ENCODE data around the gene TYW1B.
"Not testable (repeated sequence)": the region's sequence is repeated elsewhere in the genome, so short reads cannot be mapped to it uniquely, and the experiment has no call there.

TYW1B gene

DNA sequence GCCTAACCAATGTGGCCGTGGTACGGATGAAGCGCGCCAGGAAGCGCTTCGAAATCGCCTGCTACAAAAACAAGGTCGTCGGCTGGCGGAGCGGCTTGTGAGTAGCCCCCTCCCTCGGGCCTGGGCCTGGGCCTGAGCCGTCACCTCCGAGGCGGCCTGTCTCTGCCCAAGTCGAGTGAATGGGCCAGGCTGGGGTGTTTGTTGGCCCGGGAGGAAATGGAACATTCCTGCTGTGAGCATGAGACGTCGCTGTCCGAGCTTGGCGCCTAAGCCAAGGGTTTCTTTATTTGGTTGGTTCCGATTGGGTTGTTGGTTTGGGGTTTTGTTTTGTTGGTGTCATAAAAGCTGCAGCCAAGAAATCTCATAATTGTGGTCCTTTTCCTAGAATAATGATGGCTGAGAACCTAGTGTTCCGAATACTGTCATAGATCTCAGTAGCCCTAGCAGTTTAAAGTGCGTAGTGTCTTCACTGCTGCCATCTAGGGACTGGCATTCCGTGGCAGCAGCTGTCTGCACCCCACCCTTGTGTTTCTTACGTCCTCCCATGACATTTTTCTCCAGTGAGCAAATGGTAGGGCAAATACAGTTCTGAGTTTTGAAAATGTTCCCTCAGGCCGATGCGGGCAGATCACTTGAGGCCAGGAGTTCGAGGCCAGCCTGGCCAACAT lies 1.8 kb upstream of the TYW1B start:
- not testable (repeated sequence) for H3K9me3 ChIP-seq, H3K27me3 ChIP-seq
- H3K4me3 ChIP-seq (ENCODE audit: low read depth in 1 of 2, low read length in 1 of 2): peak overlapping the region; percentile 68 to 88
- peaks cover 15% of the 10 kb centered on the region for H3K36me3 ChIP-seq
- H3K4me1 ChIP-seq (ENCODE audit: control insufficient read depth in 1 of 2, insufficient read depth in 1 of 2, low read depth in 1 of 2, low read length in 1 of 2): peaks cover 23 to 31% of the 10 kb centered on the region in 2 experiments
- H3K27ac ChIP-seq: peak overlapping the region; percentile 86

DNA sequence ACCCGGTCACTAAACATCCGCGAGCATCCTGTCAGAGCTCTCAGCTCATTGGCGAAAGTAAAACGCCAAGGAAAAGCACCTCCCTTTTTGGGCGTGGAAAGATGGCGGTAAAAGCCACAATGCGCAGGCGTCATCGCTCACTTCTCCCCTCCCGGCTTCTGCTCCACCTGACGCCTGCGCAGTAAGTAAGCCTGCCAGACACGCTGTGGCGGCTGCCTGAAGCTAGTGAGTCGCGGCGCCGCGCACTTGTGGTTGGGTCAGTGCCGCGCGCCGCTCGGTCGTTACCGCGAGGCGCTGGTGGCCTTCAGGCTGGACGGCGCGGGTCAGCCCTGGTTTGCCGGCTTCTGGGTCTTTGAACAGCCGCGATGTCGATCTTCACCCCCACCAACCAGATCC lies 1.3 kb upstream of the TYW1B start:
- H3K4me1 ChIP-seq (ENCODE audit: control insufficient read depth in 1 of 2, insufficient read depth in 1 of 2, low read depth in 1 of 2, low read length in 1 of 2): peaks cover 23 to 31% of the 10 kb centered on the region in 2 experiments
- peak overlapping the region; percentile 86 for H3K27ac ChIP-seq
- H3K9me3 ChIP-seq, H3K27me3 ChIP-seq: not testable (repeated sequence)
- TF ChIP-seq, protein P1, sequence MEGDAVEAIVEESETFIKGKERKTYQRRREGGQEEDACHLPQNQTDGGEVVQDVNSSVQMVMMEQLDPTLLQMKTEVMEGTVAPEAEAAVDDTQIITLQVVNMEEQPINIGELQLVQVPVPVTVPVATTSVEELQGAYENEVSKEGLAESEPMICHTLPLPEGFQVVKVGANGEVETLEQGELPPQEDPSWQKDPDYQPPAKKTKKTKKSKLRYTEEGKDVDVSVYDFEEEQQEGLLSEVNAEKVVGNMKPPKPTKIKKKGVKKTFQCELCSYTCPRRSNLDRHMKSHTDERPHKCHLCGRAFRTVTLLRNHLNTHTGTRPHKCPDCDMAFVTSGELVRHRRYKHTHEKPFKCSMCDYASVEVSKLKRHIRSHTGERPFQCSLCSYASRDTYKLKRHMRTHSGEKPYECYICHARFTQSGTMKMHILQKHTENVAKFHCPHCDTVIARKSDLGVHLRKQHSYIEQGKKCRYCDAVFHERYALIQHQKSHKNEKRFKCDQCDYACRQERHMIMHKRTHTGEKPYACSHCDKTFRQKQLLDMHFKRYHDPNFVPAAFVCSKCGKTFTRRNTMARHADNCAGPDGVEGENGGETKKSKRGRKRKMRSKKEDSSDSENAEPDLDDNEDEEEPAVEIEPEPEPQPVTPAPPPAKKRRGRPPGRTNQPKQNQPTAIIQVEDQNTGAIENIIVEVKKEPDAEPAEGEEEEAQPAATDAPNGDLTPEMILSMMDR (IDR thresholded peaks at IDR 0.05): peak; percentile 41
- H3K36me3 ChIP-seq: peaks cover 12% of the 10 kb centered on the region
- peak overlapping the region; percentile 68 to 88 for H3K4me3 ChIP-seq (ENCODE audit: low read depth in 1 of 2, low read length in 1 of 2)

DNA sequence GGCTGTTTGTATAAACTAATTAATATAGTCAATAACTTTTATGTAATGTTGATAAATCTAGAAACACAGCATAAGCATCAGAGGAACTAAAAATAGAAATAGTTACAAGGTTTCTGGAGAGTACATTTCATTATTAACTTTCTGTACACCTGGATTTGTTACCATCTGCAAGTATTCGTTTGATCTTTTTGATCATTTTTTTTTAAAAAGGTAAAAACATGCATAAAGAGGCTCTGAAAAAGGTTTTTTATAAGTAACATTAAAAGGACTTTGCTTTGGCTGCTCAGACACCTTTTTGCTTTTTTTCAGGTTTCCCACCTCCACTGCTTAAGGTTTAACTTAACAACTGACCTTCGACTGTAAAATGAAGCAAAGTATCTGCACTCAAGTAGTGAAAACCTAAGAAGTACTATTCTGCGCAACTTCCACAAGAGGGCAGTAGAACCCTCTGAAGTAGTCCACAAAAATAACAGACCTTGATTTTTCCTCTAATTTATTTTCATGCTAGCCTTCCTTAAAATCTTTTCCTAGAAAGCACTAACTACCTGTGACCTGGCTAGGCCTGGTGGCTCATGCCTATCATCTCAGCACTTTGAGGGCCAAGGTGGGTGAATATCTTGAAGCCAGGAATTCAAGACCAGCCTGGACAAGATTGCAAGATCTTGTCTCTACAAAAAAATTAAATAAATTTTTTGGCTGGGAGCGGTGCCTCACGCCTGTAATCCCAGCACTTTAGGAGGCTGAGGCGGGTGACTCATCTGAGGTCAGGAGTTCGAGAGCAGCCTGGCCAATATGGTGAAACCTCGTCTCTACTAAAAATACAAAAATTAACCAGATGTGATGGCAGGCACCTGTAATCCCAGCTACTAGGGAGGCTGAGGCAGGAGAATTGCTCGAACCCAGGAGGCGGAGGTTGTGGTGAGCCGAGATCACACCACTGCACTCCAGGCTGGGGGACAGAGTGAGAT lies 4.0 kb downstream of the TYW1B start:
- not testable (repeated sequence) for H3K36me3 ChIP-seq; H3K27ac ChIP-seq; H3K4me3 ChIP-seq (ENCODE audit: low read depth in 1 of 2, low read length in 1 of 2); H3K27me3 ChIP-seq; H3K9me3 ChIP-seq
- H3K4me1 ChIP-seq (ENCODE audit: control insufficient read depth in 1 of 2, insufficient read depth in 1 of 2, low read depth in 1 of 2, low read length in 1 of 2): peaks cover 16 to 20% of the 10 kb centered on the region in 2 experiments
- TF ChIP-seq, protein P1 (IDR thresholded peaks at IDR 0.05): peak; percentile 53

DNA sequence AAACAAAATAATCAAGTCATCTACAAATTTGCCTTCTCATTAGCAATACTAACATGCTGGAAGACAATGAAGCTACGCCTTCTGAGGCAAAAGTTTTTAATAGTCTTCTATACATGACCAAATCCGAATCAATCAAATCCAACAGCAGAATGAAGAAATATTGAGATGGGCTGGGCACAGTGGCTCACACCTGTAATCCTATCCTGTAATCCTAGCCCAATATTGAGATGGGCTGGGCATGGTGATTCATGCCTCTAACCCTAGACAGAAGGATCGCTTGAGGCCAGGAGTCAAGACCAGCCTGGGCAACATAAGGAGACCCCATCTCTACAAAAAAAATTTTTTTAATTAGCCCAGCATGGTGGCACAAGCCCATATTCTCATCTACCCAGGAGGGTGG lies 5.5 kb downstream of the TYW1B start:
- H3K27ac ChIP-seq; H3K27me3 ChIP-seq; H3K36me3 ChIP-seq; H3K4me3 ChIP-seq (ENCODE audit: low read depth in 1 of 2, low read length in 1 of 2); H3K9me3 ChIP-seq: not testable (repeated sequence)
- H3K4me1 ChIP-seq (ENCODE audit: control insufficient read depth in 1 of 2, insufficient read depth in 1 of 2, low read depth in 1 of 2, low read length in 1 of 2): peaks cover 13 to 18% of the 10 kb centered on the region in 2 experiments

DNA sequence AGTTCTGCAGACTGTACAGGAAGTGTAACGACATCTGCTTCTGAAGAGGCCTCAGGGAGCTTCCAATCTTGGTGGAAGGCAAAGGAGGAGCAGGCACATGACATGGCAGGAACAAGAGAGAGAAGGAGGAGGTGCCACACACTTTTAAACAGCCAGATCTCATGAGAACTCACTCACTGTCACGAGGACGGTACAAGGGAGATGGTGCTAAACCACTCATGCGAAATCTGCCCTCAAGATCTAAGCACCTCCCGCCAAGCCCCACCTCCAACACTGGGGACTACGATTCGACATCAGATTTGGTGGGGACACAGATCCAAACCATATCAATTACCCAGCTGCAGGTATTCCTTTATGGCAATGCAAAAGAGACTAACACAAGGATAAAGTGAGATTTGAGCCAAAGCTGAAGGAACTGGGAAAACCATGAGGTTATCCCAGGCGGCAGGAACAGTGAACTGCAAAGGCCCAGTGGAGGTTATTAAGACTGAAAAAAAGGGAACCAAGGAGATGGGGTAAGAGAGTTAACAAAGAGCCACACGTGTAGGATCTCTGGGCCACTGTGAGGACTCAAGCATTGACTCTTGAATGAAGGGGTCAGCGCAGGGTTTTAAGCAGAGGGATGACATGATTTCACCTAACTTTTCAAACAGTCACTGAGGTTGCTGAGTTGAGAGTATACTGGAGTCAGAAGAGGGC lies 9.2 kb downstream of the TYW1B start:
- H3K4me1 ChIP-seq (ENCODE audit: control insufficient read depth in 1 of 2, insufficient read depth in 1 of 2, low read depth in 1 of 2, low read length in 1 of 2): peaks cover 10% of the 10 kb centered on the region in 2 experiments
- peak overlapping the region; percentile 53 for H3K27ac ChIP-seq
- not testable (repeated sequence) for H3K9me3 ChIP-seq; H3K27me3 ChIP-seq; H3K4me3 ChIP-seq (ENCODE audit: low read depth in 1 of 2, low read length in 1 of 2); H3K36me3 ChIP-seq

DNA sequence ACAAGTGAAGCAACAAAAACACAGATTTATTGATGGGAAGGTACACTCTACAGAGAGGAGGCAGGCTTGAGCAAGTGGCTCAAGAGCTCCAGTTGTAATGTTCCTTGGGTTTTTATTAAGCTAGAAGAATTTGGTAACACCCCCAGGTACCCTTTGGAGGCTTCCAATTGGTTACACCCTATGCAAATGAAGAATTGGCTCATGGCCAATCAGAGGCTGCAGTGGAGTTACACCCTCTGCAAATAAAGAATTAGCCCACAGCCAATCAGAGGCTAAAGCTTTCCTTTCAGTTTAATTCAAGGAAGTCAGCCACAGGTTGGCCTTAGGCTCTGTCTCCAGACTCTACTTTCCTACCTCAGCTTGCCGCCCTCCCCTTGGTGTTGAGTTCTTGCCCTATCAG lies 10.3 kb downstream of the TYW1B start:
- H3K27ac ChIP-seq; H3K9me3 ChIP-seq; H3K36me3 ChIP-seq; H3K4me3 ChIP-seq (ENCODE audit: low read depth in 1 of 2, low read length in 1 of 2); H3K27me3 ChIP-seq: not testable (repeated sequence)
- H3K4me1 ChIP-seq (ENCODE audit: control insufficient read depth in 1 of 2, insufficient read depth in 1 of 2, low read depth in 1 of 2, low read length in 1 of 2): peaks cover 10% of the 10 kb centered on the region in 2 experiments

DNA sequence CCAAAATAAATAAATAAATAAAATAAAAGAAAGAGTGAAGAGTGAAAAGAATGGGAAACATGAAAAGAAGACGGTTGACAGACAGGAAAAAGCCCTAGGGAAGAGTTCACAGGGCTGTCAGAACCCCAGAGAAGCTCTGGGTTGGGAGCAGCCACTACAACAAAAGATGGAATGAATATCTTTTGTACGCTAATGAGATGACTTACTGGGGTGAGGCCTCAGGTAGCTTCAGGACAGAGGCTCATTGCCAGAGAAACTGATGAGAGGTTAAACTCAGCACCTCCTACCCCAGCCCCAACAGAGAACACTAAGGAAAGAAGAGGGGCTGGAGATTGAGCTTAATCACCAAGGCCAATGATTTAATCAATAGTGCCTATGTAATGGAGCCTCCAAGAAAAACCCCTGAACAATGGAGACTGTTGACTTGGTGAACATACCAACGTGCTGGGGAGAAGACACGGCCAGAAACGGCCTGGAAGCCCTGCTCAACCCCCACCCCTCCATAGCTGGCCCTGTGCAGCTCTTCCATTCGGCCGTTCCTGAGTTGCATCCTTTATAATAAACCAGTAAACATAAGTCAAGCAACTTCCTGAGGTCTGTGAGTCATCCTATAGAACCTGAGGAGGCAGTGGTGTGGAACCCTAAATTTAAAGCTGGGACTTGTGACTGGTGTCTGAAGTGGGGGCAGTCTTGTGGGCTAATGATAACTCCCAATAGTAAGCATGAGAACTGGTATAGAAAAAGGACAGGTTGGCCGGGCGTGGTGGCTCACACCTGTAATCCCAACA lies 11.4 kb downstream of the TYW1B start:
- not testable (repeated sequence) for H3K27me3 ChIP-seq; H3K4me3 ChIP-seq (ENCODE audit: low read depth in 1 of 2, low read length in 1 of 2); H3K9me3 ChIP-seq; H3K27ac ChIP-seq; H3K36me3 ChIP-seq
- peaks cover 10% of the 10 kb centered on the region in 2 experiments for H3K4me1 ChIP-seq (ENCODE audit: control insufficient read depth in 1 of 2, insufficient read depth in 1 of 2, low read depth in 1 of 2, low read length in 1 of 2)

DNA sequence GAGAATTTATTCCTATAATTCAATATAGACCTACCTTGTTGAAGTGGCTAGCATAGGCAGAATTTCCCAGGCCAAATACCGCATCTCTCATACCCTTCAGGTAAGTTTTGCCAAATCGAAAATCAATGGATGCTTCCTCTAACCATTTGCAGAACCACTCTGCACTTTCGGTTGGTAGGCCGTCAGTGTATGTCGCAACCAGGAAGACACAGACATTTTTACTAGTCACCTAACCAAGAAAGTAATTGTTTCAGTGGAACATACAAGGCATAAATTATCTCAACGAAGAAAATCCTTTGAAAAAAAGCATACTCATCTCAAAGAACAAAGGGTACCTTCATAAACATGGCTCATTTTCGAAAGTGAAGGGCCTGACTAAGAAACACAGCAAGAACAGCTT lies 17.6 kb downstream of the TYW1B start:
- H3K9me3 ChIP-seq; H3K4me3 ChIP-seq (ENCODE audit: low read depth in 1 of 2, low read length in 1 of 2); H3K36me3 ChIP-seq; H3K27me3 ChIP-seq: not testable (repeated sequence)
- H3K4me1 ChIP-seq (ENCODE audit: control insufficient read depth in 1 of 2, insufficient read depth in 1 of 2, low read depth in 1 of 2, low read length in 1 of 2): peaks cover 3 to 14% of the 10 kb centered on the region in 2 experiments
- peak overlapping the region; percentile 78 for H3K27ac ChIP-seq

DNA sequence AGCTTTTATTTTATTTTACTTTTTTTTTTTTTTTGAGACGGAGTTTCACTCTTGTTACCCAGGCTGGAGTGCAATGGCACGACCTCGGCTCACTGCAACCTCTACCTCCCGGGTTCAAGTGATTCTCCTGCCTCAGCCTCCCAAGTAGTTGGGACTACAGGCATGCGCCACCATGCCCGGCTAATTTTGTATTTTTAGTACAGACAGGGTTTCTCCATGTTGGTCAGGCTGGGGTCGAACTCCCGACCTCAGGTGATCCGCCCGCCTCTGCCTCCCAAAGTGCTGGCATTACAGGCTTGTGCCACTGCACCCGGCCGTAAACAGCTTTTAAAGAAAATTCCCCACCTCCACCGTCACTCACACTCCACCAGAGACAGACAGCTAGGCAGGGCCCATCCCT lies 19.5 kb downstream of the TYW1B start:
- not testable (repeated sequence) for H3K9me3 ChIP-seq

DNA sequence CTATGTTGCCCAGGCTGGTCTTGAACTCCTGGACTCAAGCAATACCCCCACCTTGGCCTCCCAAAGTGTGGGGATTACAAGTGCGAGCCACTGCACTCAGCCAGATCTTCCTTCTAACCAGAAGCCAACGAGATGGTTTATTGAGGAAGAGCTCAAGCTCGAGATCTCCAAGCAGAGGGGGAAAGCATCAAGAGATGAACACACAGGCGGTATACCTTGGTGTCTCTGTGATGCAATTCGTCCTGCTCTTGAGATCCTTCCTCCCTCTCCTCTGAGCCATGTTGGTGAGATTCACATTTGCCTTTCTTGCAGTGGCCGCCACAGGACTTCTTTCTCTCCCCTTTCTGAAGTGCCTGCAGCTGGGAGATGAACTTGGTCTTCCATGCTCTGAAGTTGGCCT lies 21.1 kb downstream of the TYW1B start:
- H3K4me1 ChIP-seq (ENCODE audit: control insufficient read depth in 1 of 2, insufficient read depth in 1 of 2, low read depth in 1 of 2, low read length in 1 of 2): peaks cover 3 to 14% of the 10 kb centered on the region in 2 experiments
- H3K36me3 ChIP-seq: not testable (repeated sequence)

More for the DNA sequence above, 19.5 kb downstream of the TYW1B start:
- not testable (repeated sequence) for H3K4me3 ChIP-seq (ENCODE audit: low read depth in 1 of 2, low read length in 1 of 2); H3K27me3 ChIP-seq; H3K27ac ChIP-seq; H3K36me3 ChIP-seq
- H3K4me1 ChIP-seq (ENCODE audit: control insufficient read depth in 1 of 2, insufficient read depth in 1 of 2, low read depth in 1 of 2, low read length in 1 of 2): peaks cover 3 to 14% of the 10 kb centered on the region in 2 experiments

More for the DNA sequence above, 21.1 kb downstream of the TYW1B start:
- not testable (repeated sequence) for H3K9me3 ChIP-seq; H3K4me3 ChIP-seq (ENCODE audit: low read depth in 1 of 2, low read length in 1 of 2); H3K27me3 ChIP-seq; H3K27ac ChIP-seq

Data from neutrophil (primary cell).